ENCODE data around the gene KPNA5. TPM values are rescaled to one million over a fixed set of nuclear protein-coding genes. Genes with fewer than 3 reads are reported as not detected.
"Not testable (repeated sequence)": the region's sequence is repeated elsewhere in the genome, so short reads cannot be mapped to it uniquely, and the experiment has no call there.

Gene KPNA5
- total RNA-seq, 1 donor, result 13.2 TPM

DNA sequence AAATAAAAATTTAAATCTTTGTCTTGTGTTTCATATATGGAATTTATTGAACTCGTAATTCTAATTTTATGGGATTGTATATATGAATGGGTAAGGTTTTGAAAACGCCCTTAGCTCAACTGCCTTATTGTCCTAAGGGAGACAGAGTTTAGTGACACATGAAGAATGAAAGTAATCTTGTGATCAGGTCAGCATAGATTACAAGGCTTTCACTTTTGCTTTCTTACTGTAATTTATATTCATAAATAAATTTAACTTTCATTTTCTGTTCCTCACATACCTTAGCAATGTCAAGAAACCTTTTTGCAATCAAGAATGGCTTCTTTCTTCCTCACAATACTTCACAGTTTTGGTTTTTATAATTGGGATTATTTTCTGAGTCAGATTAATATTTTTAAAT is 14.4 kb downstream of the KPNA5 start:
- no peak overlapping the region for H3K4me3 ChIP-seq (ENCODE audit: low read depth, low read length)
- TF ChIP-seq, protein P1, sequence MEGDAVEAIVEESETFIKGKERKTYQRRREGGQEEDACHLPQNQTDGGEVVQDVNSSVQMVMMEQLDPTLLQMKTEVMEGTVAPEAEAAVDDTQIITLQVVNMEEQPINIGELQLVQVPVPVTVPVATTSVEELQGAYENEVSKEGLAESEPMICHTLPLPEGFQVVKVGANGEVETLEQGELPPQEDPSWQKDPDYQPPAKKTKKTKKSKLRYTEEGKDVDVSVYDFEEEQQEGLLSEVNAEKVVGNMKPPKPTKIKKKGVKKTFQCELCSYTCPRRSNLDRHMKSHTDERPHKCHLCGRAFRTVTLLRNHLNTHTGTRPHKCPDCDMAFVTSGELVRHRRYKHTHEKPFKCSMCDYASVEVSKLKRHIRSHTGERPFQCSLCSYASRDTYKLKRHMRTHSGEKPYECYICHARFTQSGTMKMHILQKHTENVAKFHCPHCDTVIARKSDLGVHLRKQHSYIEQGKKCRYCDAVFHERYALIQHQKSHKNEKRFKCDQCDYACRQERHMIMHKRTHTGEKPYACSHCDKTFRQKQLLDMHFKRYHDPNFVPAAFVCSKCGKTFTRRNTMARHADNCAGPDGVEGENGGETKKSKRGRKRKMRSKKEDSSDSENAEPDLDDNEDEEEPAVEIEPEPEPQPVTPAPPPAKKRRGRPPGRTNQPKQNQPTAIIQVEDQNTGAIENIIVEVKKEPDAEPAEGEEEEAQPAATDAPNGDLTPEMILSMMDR (IDR thresholded peaks at IDR 0.05; ENCODE audit: insufficient read depth, low read length), result no peak
- DNase-seq (ENCODE audit: low read depth), result no peak

DNA sequence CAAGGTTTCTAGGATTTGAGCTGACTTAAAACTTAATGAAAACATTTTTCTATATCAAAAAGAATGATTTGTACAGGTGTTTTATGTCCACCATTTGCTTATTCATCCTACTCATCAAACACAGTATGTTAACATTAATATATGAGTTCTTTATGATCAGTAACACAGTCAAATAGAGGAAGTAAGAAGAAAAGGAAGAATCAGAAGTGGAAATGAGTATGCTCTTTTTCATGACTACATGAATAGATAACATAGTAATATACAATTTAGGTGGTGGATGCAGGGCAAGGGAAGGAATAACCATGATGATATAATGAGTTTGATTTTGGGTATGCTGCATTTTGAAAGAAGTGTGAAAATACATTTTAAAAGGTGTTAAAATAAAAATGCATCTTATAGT is 16.5 kb downstream of the KPNA5 start:
- TF ChIP-seq, protein P1 (IDR thresholded peaks at IDR 0.05; ENCODE audit: insufficient read depth, low read length), result no peak

DNA sequence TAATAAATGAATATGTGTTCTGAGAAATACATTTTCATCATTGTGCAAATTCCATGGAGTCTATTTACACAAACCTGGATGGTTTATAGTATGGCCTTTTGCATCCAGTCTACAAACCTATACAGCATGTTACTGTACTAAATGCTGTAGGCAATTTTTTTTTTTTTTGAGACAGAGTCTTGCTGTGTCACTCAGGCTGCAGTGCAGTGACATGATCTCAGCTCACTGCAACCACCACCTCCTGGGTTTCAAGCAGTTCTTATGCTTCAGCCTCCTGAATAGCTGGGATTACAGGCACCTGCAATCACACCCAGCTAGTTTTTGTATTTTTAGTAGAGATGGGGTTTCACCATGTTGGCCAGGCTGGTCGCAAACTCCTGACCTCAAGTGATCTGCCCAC is 22.9 kb downstream of the KPNA5 start:
- not testable (repeated sequence) for DNase-seq (ENCODE audit: low read depth); H3K4me3 ChIP-seq (ENCODE audit: low read depth, low read length)

More for the DNA sequence above, 16.5 kb downstream of the KPNA5 start:
- DNase-seq (ENCODE audit: low read depth), result no peak
- no peak overlapping the region for H3K4me3 ChIP-seq (ENCODE audit: low read depth, low read length)

DNA sequence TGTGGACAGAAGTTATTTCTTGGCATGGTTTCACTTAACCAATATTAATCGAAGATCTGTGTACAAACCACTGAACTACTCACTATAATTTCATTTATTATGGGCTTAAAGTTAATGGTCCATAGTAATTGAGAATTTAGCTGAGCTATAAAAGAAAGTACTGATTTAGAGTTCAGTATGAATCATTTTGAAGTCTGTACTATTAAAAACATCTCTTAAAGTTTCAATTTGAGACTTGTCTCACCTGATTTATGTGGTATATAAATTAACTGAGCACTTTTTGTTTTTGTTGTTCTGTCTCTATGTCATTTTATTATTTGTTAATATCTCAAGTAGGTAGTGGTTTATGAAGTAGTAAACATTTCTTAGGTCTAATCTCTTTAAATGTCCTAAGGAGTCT is 24.9 kb downstream of the KPNA5 start:
- TF ChIP-seq, protein P1 (IDR thresholded peaks at IDR 0.05; ENCODE audit: insufficient read depth, low read length), result no peak
- no peak for DNase-seq (ENCODE audit: low read depth)
- H3K4me3 ChIP-seq (ENCODE audit: low read depth, low read length), result no peak overlapping the region

DNA sequence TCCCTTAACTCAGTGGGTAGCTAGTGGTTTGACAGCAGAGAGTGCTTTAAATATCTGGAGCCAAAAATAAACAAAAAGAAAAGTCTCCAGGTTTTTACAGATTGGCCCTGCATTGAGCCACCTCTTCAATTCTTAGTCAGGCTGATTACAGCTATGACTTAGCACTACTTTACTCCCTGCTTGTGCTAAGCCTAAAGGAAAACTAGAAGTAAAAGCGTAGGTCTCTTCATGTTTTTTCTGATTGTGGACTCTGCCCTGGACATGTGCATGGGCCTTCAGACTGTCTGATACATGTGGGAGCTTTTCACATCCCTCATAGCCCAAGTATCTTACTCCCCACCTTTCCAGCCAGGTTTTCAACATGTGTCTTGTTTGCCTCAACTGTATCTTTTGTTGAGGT is 33.3 kb downstream of the KPNA5 start:
- DNase-seq (ENCODE audit: low read depth), result no peak
- H3K4me3 ChIP-seq (ENCODE audit: low read depth, low read length), result no peak overlapping the region
- TF ChIP-seq, protein P1 (IDR thresholded peaks at IDR 0.05; ENCODE audit: insufficient read depth, low read length), result no peak

DNA sequence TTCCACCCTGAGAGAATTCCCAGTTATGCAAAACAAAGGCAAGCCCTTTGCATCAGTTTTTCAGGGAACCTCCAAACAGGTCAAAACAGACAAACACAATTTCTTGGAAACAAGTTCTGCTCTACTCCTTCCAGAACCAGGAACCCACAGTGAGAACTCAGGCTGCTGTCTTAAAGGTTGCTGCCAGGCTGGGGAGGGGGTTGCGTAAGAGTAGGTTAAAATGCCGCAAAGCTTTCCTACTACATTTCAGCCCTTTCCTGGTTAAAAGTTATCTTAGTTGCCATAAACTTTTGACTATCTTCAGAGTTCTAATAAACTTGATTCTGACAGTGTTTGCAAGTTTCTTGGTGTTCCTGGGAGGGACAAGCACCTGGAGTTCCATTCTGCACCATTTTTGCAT is 33.8 kb downstream of the KPNA5 start:
- TF ChIP-seq, protein P1 (IDR thresholded peaks at IDR 0.05; ENCODE audit: insufficient read depth, low read length), result no peak
- H3K4me3 ChIP-seq (ENCODE audit: low read depth, low read length), result no peak overlapping the region
- no peak for DNase-seq (ENCODE audit: low read depth)

DNA sequence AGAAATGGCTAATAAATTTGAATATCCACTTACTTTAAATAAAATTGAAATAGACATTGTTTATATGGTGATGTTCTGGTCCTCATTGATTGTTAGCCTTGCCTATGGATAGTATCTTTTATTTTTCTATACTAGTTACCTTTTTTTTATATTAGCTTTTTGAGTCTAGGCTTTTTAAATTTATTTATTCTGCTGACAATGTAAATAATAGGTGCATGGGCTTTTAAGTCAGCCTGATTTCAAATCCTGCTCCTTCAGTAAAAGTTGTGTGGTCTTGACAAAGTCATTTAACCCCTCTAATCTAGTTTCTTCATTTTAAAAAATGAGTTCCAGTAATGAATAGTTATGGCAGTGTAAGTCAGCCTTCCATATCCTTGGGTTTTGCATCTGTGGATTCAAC is 45.9 kb downstream of the KPNA5 start:
- TF ChIP-seq, protein P1 (IDR thresholded peaks at IDR 0.05; ENCODE audit: insufficient read depth, low read length), result no peak
- no peak for DNase-seq (ENCODE audit: low read depth)
- no peak overlapping the region for H3K4me3 ChIP-seq (ENCODE audit: low read depth, low read length)

All from fibroblast of the aortic adventitia (primary cell).